Effector CD4-positive, alpha-beta T cell (primary cell): ENCODE results near the gene GABRA5. TPM values are rescaled to one million over a fixed set of nuclear protein-coding genes. Genes with fewer than 3 reads are reported as not detected.
"Not testable (repeated sequence)": the region's sequence is repeated elsewhere in the genome, so short reads cannot be mapped to it uniquely, and the experiment has no call there.

Experiments
- DNase-seq: peaks from one replicate; pipeline ENCODE4 v3.0.0-alpha.2; 2020
- total RNA-seq: gene quantifications from one replicate; lab custom pipeline; 2026; lab: John Stamatoyannopoulos, UW

Gene GABRA5
- not detected for total RNA-seq

- no peak for DNase-seq
These were observed at the start of gene GABRA5 for GRCh38 chr15:26866298-26867199. Gene GABRA5, plus strand, starts transcription at chr15:26867062. Its CDS starts 2,187 bp downstream, at chr15:26869249.

GRCh38 chr15:26831191-26831590 lies 35.7 kb upstream of the GABRA5 start:
- not testable (repeated sequence) for DNase-seq

- DNase-seq = no peak
These were observed 34.9 kb upstream of the GABRA5 start for GRCh38 chr15:26831951-26832350.

- DNase-seq = no peak
These were observed 28.0 kb upstream of the GABRA5 start for GRCh38 chr15:26838742-26839460.

GRCh38 chr15:26841514-26841913 lies 25.3 kb upstream of the GABRA5 start:
- DNase-seq = no peak

GRCh38 chr15:26841941-26842340 lies 24.9 kb upstream of the GABRA5 start:
- no peak for DNase-seq

- DNase-seq = no peak
These were observed 24.5 kb upstream of the GABRA5 start for GRCh38 chr15:26842391-26842790.

GRCh38 chr15:26844901-26845300 lies 22.0 kb upstream of the GABRA5 start:
- no peak for DNase-seq

GRCh38 chr15:26848498-26848897 lies 18.4 kb upstream of the GABRA5 start:
- DNase-seq = no peak

- DNase-seq = no peak
These were observed 16.7 kb upstream of the GABRA5 start for GRCh38 chr15:26850161-26850560.

GRCh38 chr15:26852980-26853379 lies 13.9 kb upstream of the GABRA5 start:
- no peak for DNase-seq

- DNase-seq = no peak
These were observed 12.4 kb upstream of the GABRA5 start for GRCh38 chr15:26854435-26854834.

- DNase-seq = no peak
These were observed 2.1 kb upstream of the GABRA5 start for GRCh38 chr15:26864664-26865191.

GRCh38 chr15:26867200-26868007 lies 542 bp downstream of the GABRA5 start:
- DNase-seq = no peak

GRCh38 chr15:26868029-26868685 lies 1.3 kb downstream of the GABRA5 start:
- no peak for DNase-seq

GRCh38 chr15:26869628-26870027 lies 2.8 kb downstream of the GABRA5 start:
- no peak for DNase-seq

- DNase-seq = no peak
These were observed 3.5 kb downstream of the GABRA5 start for GRCh38 chr15:26870346-26870745.

GRCh38 chr15:26872206-26872605 lies 5.3 kb downstream of the GABRA5 start:
- no peak for DNase-seq

- no peak for DNase-seq
These were observed 7.0 kb downstream of the GABRA5 start for GRCh38 chr15:26873846-26874245.

- DNase-seq = no peak
These were observed 8.1 kb downstream of the GABRA5 start for GRCh38 chr15:26874774-26875475.

- DNase-seq = no peak
These were observed 8.6 kb downstream of the GABRA5 start for GRCh38 chr15:26875476-26875850.

GRCh38 chr15:26877831-26878230 lies 11.0 kb downstream of the GABRA5 start:
- DNase-seq = no peak
